ENCODE results near the gene NRAP. TPM values are rescaled to one million over a fixed set of nuclear protein-coding genes. Genes with fewer than 3 reads are reported as not detected.

The NRAP gene
- total RNA-seq, 2 donors from 2014 or later = not detected

DNA sequence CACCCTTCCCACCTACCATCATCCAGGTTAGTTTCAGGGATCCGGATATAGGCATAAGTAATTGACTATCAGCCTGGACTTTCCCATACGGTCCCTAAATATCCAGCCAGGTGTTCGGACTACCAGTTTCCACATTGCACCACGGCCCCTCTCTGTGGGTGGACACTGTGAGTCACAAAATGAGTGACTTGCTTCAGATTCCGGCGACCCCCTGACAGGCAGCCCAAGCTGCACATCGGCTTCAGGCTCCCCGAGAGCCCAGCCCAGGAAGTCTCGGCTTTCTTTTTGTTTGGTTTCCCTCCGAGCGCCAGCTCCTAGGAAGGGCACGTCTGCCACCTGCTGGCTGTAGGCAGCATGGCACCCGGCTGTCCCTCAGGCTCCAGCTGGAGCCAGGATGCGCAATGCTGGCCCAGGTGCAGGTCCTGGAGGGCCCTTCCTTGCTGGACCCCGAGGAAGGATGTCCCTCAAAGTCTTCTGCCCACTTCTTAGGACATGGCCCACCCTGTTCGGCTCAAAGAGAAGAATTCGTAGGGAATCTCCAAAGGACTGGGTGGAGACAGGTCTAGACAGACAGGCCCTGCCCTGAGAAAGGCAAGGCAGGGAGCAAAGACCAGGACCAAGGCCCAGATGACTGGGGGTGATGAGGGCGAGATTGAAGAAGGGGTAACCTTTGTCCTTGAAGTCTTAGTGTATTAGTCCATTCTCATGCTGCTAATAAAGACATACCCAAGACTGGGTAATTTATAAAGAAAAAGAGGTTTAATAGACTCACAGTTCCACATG is 100.3 kb downstream of the NRAP start:
- TF ChIP-seq, protein P1, sequence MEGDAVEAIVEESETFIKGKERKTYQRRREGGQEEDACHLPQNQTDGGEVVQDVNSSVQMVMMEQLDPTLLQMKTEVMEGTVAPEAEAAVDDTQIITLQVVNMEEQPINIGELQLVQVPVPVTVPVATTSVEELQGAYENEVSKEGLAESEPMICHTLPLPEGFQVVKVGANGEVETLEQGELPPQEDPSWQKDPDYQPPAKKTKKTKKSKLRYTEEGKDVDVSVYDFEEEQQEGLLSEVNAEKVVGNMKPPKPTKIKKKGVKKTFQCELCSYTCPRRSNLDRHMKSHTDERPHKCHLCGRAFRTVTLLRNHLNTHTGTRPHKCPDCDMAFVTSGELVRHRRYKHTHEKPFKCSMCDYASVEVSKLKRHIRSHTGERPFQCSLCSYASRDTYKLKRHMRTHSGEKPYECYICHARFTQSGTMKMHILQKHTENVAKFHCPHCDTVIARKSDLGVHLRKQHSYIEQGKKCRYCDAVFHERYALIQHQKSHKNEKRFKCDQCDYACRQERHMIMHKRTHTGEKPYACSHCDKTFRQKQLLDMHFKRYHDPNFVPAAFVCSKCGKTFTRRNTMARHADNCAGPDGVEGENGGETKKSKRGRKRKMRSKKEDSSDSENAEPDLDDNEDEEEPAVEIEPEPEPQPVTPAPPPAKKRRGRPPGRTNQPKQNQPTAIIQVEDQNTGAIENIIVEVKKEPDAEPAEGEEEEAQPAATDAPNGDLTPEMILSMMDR (IDR thresholded peaks at IDR 0.05) = peak; percentile 99
- peak; percentile 56 for ATAC-seq (ENCODE audit: insufficient number of reproducible peaks, low FRiP score, low read depth)
- H3K9me3 ChIP-seq = no peaks in the 10 kb centered on the region
- peak overlapping the region; percentile 72 for H3K4me3 ChIP-seq
- H3K27ac ChIP-seq = no peak overlapping the region
- peak; percentile 20 for DNase-seq (ENCODE audit: low spot score)
- H3K36me3 ChIP-seq = no peaks in the 10 kb centered on the region
- H3K27me3 ChIP-seq (replicated peaks; ENCODE audit: insufficient read depth) = no peaks in the 10 kb centered on the region
- no peaks in the 10 kb centered on the region for H3K4me1 ChIP-seq (ENCODE audit: control insufficient read depth in 1 of 2, low read depth in 2 of 2)

- DNase-seq (ENCODE audit: low spot score) = no peak
- no peak overlapping the region for H3K27ac ChIP-seq
- TF ChIP-seq, protein P1 (IDR thresholded peaks at IDR 0.05) = no peak
- H3K36me3 ChIP-seq = no peaks in the 10 kb centered on the region
- H3K9me3 ChIP-seq = no peaks in the 10 kb centered on the region
- ATAC-seq (ENCODE audit: insufficient number of reproducible peaks, low FRiP score, low read depth) = no peak
- no peak overlapping the region for H3K4me3 ChIP-seq
- H3K27me3 ChIP-seq (replicated peaks; ENCODE audit: insufficient read depth) = no peaks in the 10 kb centered on the region
- H3K4me1 ChIP-seq (ENCODE audit: control insufficient read depth in 1 of 2, low read depth in 2 of 2) = peaks cover 3 to 7% of the 10 kb centered on the region in 2 donors
These were observed 101.1 kb downstream of the NRAP start for GRCh38 chr10:113562704-113563103.

DNA sequence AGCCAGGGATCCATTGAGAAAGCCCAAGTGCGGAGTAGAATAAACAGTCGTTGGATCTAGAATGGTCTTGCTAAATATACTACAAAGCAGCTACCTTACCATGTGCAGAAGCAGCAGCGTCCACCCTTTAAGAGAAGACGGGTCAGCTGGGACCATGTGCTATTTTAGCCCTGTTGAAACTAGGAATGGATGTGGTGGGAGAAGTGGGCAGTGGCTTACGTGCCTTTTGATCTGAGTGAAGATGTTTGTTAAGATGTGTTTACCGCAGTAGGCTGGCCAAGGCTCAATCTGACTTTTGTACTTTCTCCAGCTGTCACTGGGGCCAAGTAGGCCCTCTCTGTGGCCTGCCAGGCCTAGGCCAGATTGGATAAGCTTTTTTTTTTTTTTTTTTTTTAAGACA is 101.8 kb downstream of the NRAP start:
- TF ChIP-seq, protein P1 (IDR thresholded peaks at IDR 0.05) = no peak
- ATAC-seq (ENCODE audit: insufficient number of reproducible peaks, low FRiP score, low read depth) (no peak), DNase-seq (ENCODE audit: low spot score) (no peak)
- Histone ChIP-seq H3K9me3 (no peaks in the 10 kb centered on the region), H3K4me3 (no peak overlapping the region), H3K27me3 (replicated peaks; ENCODE audit: insufficient read depth) (no peaks in the 10 kb centered on the region), H3K36me3 (no peaks in the 10 kb centered on the region), H3K27ac (no peak overlapping the region), H3K4me1 (ENCODE audit: control insufficient read depth in 1 of 2, low read depth in 2 of 2) (peaks cover 3 to 13% of the 10 kb centered on the region in 2 donors)

DNA sequence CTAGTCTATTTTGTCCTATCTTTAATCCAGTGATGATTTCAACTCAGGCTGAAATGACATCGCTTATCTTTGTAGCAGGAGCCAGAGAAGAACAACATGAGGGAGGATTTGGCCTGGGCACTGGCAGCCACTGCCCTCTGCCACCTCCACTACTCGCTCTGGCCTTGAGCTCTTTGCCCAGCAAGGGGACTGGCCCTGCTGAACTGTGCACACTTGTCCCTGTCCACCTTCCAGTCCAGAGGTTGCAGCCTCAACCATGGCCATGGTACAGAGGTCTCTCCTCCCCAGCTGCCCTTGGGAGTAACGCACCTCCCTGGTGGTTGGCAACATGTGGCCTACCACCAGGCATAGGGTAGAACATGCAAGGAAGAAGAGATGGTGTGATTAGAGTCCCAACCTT is 102.6 kb downstream of the NRAP start:
- no peak for DNase-seq (ENCODE audit: low spot score)

GRCh38 chr10:113560071-113560470 is 103.8 kb downstream of the NRAP start:
- Histone ChIP-seq H3K9me3 (no peaks in the 10 kb centered on the region), H3K36me3 (no peaks in the 10 kb centered on the region), H3K27ac (no peak overlapping the region), H3K4me3 (no peak overlapping the region), H3K4me1 (ENCODE audit: control insufficient read depth in 1 of 2, low read depth in 2 of 2) (peaks cover 3 to 17% of the 10 kb centered on the region in 2 donors), H3K27me3 (replicated peaks; ENCODE audit: insufficient read depth) (no peaks in the 10 kb centered on the region)
- DNase-seq (ENCODE audit: low spot score) (no peak), ATAC-seq (ENCODE audit: insufficient number of reproducible peaks, low FRiP score, low read depth) (no peak)
- TF ChIP-seq, protein P1 (IDR thresholded peaks at IDR 0.05) = no peak

More for the DNA sequence above, 102.6 kb downstream of the NRAP start:
- no peak overlapping the region for H3K4me3 ChIP-seq
- H3K36me3 ChIP-seq = no peaks in the 10 kb centered on the region
- H3K27me3 ChIP-seq (replicated peaks; ENCODE audit: insufficient read depth) = no peaks in the 10 kb centered on the region
- TF ChIP-seq, protein P1 (IDR thresholded peaks at IDR 0.05) = no peak
- no peaks in the 10 kb centered on the region for H3K9me3 ChIP-seq
- peaks cover 3 to 17% of the 10 kb centered on the region in 2 donors for H3K4me1 ChIP-seq (ENCODE audit: control insufficient read depth in 1 of 2, low read depth in 2 of 2)
- ATAC-seq (ENCODE audit: insufficient number of reproducible peaks, low FRiP score, low read depth) = no peak
- H3K27ac ChIP-seq = no peak overlapping the region

All from thoracic aorta (tissue), 2 donors.